Inferior parietal cortex (tissue), 1 donor: Measurements from ENCODE around the gene LST1.

Source experiments
- DNase-seq: peaks from one replicate; pipeline ENCODE4 v3.0.0-alpha.2; 2016; ENCODE audit errors: extremely low spot score

Gene LST1

DNA sequence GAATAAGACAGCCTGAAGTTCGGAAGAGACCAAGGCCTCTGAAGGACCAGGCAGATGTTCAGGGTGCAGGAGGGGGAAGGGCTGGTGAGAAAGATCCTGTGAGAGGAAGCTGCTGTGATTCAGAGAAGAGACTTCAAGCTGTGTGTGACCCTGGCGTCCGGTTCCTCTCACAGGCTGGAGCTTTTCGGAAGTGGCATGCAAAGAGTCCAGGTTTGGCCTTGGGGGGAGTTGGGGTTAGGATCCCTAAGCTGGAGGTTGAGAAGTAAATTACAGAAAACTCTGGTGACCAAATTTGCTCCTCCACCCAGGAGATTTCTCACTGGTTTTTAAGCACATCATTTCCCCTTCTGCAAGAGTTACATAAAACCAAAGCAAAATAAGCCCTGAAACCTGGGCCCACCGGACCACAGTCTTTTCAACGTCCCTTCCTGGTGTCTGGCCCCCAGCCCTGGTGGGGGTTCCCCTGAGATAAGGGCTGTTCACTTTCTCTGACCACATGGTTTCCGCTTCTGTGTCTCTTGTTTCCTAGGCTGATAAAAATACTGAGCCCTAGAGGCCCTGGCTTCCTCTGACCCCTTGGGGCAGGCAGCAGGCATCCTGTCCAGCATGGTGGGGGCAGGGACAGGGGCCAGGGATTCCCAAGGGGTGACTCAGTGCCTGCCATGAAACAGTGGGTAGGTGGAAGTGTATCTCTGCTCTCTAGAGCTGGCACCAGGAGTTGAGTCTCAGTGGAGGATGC is 25.9 kb upstream of the LST1 start:
- DNase-seq, result no peak

DNA sequence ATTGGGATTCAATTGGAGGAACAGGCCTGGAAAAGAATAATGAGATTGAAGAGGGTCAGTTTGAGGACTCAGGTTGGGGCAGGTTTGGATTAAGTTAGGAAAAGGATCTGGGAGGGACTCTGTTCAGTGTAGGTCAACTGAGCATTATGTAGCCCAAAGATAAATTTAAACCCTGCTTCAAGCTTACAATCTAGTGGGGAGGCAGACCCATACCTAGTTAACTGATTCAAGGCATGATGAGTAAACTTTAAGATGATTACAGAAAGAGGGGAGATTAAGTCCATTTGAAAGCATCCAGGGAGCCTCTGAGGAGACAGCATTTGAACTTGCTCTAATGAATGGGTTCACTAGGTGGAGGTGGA is 25.4 kb upstream of the LST1 start:
- no peak for DNase-seq

DNA sequence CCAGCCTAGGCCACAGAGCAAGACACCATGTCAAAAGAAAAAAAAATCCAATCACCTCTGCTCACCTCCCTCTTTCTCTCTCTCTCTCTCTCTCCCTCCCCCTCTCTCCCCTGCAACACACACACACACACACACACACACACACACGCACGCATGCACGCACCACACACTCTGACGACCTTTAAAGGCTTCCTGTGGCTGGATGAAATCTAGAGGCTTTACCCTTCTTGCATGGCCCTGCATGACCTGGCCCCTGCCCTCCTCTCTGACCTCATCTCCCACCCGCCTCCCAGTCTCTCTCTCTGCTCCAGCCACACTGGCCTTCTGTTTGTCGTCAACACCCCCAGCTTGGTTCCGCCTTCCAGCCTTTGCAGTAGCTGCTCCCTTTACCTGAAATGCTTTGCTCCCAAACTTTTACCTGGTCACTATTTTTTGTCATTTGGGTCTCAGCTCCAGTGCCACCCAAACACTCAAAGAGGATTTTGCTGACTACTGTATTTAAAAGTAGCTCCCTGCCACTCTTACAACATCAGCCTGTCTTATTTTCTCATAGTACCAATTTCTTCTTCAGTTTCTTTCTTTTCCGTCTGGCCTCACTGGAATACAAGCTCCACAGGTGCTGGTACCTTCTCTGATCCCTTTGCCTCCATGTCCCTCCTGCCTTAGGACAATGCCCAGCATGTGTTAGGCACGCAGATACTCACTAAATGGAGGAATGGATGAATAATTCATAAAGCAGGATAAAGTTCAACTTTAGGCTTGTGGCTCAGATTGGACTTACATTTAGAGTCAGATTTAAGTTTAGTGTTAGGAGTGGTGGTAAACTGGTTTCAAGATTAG is 18.3 kb upstream of the LST1 start:
- DNase-seq, result no peak

DNA sequence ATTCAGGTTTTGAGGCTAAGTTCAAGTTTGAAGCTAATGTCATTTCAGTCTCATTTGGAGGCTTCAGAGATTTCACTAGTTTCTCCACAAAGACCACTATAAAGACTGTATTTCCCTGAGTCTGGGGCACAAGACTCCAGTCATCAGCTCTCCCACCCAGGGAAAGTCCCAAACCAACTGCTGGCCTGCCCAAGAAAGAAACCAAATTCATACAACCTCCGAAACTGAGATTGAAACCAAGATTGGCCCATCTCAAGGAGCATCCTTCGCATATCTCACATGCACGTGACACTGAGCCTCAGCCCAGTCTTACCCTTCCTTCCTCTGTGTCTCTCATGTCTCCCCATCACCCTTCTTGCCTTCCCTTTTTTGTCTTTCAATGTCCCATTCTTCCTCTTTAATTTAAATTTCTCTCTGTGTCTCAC is 17.5 kb upstream of the LST1 start:
- no peak for DNase-seq

- no peak for DNase-seq
Observed at GRCh38 chr6:31569861-31570536, 16.1 kb upstream of the LST1 start.

- DNase-seq, result no peak
Observed at GRCh38 chr6:31572041-31572911, 13.8 kb upstream of the LST1 start, which contains the start of gene LTA. LTA (plus strand) TSS chr6:31572289; CDS start chr6:31572743, 454 bp downstream.

DNA sequence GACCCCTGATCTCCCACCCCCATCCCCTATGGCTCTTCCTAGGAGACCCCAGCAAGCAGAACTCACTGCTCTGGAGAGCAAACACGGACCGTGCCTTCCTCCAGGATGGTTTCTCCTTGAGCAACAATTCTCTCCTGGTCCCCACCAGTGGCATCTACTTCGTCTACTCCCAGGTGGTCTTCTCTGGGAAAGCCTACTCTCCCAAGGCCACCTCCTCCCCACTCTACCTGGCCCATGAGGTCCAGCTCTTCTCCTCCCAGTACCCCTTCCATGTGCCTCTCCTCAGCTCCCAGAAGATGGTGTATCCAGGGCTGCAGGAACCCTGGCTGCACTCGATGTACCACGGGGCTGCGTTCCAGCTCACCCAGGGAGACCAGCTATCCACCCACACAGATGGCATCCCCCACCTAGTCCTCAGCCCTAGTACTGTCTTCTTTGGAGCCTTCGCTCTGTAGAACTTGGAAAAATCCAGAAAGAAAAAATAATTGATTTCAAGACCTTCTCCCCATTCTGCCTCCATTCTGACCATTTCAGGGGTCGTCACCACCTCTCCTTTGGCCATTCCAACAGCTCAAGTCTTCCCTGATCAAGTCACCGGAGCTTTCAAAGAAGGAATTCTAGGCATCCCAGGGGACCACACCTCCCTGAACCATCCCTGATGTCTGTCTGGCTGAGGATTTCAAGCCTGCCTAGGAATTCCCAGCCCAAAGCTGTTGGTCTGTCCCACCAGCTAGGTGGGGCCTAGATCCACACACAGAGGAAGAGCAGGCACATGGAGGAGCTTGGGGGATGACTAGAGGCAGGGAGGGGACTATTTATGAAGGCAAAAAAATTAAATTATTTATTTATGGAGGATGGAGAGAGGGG is 12.6 kb upstream of the LST1 start:
- no peak for DNase-seq

DNA sequence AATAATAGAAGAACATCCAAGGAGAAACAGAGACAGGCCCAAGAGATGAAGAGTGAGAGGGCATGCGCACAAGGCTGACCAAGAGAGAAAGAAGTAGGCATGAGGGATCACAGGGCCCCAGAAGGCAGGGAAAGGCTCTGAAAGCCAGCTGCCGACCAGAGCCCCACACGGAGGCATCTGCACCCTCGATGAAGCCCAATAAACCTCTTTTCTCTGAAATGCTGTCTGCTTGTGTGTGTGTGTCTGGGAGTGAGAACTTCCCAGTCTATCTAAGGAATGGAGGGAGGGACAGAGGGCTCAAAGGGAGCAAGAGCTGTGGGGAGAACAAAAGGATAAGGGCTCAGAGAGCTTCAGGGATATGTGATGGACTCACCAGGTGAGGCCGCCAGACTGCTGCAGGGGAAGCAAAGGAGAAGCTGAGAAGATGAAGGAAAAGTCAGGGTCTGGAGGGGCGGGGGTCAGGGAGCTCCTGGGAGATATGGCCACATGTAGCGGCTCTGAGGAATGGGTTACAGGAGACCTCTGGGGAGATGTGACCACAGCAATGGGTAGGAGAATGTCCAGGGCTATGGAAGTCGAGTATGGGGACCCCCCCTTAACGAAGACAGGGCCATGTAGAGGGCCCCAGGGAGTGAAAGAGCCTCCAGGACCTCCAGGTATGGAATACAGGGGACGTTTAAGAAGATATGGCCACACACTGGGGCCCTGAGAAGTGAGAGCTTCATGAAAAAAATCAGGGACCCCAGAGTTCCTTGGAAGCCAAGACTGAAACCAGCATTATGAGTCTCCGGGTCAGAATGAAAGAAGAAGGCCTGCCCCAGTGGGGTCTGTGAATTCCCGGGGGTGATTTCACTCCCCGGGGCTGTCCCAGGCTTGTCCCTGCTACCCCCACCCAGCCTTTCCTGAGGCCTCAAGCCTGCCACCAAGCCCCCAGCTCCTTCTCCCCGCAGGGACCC is 11.7 kb upstream of the LST1 start:
- no peak for DNase-seq

- no peak for DNase-seq
Observed at GRCh38 chr6:31575335-31575901, 10.7 kb upstream of the LST1 start, which contains the start of gene TNF. TNF (plus strand) TSS chr6:31575565; CDS start chr6:31575742, 177 bp downstream.

- DNase-seq, result no peak
Observed at GRCh38 chr6:31575952-31576685, 10.0 kb upstream of the LST1 start.

DNA sequence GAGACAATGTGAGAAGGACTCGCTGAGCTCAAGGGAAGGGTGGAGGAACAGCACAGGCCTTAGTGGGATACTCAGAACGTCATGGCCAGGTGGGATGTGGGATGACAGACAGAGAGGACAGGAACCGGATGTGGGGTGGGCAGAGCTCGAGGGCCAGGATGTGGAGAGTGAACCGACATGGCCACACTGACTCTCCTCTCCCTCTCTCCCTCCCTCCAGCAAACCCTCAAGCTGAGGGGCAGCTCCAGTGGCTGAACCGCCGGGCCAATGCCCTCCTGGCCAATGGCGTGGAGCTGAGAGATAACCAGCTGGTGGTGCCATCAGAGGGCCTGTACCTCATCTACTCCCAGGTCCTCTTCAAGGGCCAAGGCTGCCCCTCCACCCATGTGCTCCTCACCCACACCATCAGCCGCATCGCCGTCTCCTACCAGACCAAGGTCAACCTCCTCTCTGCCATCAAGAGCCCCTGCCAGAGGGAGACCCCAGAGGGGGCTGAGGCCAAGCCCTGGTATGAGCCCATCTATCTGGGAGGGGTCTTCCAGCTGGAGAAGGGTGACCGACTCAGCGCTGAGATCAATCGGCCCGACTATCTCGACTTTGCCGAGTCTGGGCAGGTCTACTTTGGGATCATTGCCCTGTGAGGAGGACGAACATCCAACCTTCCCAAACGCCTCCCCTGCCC is 9.0 kb upstream of the LST1 start:
- no peak for DNase-seq

DNA sequence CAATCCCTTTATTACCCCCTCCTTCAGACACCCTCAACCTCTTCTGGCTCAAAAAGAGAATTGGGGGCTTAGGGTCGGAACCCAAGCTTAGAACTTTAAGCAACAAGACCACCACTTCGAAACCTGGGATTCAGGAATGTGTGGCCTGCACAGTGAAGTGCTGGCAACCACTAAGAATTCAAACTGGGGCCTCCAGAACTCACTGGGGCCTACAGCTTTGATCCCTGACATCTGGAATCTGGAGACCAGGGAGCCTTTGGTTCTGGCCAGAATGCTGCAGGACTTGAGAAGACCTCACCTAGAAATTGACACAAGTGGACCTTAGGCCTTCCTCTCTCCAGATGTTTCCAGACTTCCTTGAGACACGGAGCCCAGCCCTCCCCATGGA is 8.5 kb upstream of the LST1 start:
- DNase-seq, result no peak

DNA sequence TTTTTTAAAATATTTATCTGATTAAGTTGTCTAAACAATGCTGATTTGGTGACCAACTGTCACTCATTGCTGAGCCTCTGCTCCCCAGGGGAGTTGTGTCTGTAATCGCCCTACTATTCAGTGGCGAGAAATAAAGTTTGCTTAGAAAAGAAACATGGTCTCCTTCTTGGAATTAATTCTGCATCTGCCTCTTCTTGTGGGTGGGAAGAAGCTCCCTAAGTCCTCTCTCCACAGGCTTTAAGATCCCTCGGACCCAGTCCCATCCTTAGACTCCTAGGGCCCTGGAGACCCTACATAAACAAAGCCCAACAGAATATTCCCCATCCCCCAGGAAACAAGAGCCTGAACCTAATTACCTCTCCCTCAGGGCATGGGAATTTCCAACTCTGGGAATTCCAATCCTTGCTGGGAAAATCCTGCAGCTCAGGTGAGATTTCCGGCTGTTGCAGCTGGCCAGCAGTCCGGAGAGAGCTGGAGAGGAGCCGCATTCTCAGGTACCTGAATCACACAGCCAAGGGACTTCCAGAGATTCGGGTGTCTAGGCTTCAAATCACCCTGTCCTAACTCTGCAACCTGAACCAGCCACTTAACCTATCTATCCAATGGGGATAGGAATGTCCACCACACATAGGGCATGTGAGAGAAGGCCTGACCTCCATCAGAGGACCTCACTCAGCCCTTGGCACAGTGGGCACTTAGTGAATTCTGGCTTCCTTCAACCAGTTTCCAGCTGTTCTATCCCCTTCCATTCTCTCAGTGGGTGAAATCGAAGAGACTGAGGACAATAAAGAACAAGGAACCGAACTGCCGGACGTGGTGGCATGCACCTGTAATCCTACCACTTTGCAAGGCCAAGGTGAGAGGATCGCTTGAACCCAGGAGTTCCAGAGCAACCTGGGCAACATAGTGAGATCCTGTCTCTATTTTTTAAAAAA is 7.6 kb upstream of the LST1 start:
- no peak for DNase-seq

DNA sequence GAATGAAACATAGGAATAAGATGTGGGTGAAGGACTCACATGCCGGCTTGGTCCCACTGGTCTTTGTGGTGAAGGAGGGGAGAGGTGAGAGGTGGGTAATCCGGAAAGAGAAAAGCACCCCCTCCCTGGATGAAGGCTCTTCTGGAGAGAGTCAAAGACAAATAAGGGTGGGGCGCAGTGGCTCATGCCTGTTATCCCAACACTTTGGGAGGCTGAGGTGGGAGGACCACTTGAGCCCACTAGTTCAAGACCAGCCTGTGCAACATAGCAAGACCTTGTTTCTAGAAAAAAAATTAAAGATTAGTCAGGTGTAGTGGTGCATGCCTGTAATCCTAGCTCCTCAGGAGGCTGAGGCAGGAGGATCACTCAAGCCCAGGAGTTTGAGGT is 7.0 kb upstream of the LST1 start:
- DNase-seq, result no peak

DNA sequence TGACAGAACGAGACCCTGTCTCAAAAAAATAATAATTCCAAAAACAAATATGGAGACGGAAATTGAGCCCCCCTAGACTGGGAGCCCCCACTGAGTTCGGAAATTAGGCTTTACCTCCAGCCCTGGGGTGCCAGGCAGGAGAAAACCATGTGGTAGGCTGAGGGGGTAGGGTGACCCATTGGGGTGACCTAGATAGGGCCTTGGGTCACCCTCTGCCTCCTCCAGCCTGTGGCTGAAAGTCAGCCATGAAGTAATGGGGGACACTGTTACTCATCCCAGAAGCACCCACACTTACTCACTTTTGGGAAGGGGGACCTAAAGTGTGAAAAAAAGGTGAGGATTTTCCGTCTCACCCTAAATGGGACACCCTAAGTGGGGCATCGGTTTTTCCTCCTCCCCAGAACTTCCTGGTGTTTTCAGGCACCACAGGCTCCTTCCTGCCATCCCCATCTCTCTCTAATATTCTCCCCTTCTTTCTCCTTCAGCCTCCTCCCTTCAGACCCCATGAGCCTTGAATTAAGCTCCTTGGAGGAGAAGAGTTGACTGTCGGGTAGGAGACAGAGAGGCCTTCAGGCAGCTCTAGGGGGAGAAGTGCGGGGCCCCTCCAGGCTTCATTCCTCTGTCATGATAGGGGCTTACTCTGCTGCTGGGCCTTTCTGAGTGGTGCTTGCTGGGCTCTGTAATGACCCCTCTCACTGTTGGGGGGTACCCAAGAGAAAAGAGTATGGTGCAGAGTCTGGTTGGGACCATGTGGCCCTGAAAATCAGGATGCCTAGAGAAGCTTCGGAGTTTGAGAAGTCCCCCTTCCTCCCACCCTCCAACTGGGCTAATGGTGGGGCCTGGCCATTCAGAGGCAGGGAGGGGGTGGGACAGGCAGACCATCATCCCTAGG is 6.3 kb upstream of the LST1 start:
- no peak for DNase-seq

DNA sequence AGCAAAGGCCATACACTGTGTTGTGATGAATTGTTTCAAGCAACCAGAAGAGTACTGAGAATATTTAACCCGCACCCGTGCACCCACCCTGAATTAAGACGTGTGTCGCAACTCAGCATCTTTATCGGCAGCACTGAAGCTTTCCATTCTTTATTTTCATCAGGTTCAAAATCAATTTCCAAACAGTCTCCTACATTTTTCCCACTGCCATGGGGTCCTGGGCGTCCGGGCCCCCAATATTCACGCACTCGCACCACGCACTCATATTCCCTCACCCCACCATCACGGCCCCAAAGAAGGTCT is 5.7 kb upstream of the LST1 start:
- DNase-seq, result no peak
